H9 (cell line): Measurements from ENCODE around the gene RASL12. TPM values are rescaled to one million over a fixed set of nuclear protein-coding genes. Genes with fewer than 3 reads are reported as not detected.

Experiments used
- DNase-seq: peaks from one replicate; pipeline ENCODE4 v3.0.0-alpha.2; 2017
- H2AFZ ChIP-seq: one replicate; pipeline ENCODE4 v1.6.1; 2013; ENCODE audit warnings: mild to moderate bottlenecking, low read length, control low read depth, moderate library complexity
- H2AK5ac ChIP-seq: 2 replicates; pipeline ENCODE4 v1.6.1; 2013; ENCODE audit warnings: low read length, control low read depth, mixed read lengths; ENCODE audit not compliant: insufficient read length
- H2BK120ac ChIP-seq: one replicate; pipeline ENCODE4 v1.6.1; 2013; ENCODE audit warnings: low read depth, mild to moderate bottlenecking, low read length, control low read depth, inconsistent platforms; ENCODE audit not compliant: poor library complexity, severe bottlenecking
- H2BK12ac ChIP-seq: 2 replicates; pipeline ENCODE4 v1.6.1; 2013; ENCODE audit warnings: low read length, control low read depth, mixed read lengths, low read depth; ENCODE audit not compliant: insufficient read length
- H2BK15ac ChIP-seq: 2 replicates; pipeline ENCODE4 v1.6.1; 2013; ENCODE audit warnings: low read depth, low read length, control low read depth
- H2BK20ac ChIP-seq: one replicate; pipeline ENCODE4 v1.6.1; 2013; ENCODE audit warnings: low read depth, mild to moderate bottlenecking, low read length, control low read depth, inconsistent platforms; ENCODE audit not compliant: poor library complexity, severe bottlenecking
- H2BK5ac ChIP-seq: 2 replicates; pipeline ENCODE4 v1.6.1; 2013; ENCODE audit warnings: low read length, control low read depth, mixed read lengths; ENCODE audit not compliant: insufficient read length
- H3K14ac ChIP-seq: 2 replicates; pipeline ENCODE4 v1.6.1; 2013; ENCODE audit warnings: low read length, control low read depth; ENCODE audit not compliant: insufficient read depth
- H3K18ac ChIP-seq: 2 replicates; pipeline ENCODE4 v1.6.1; 2013; ENCODE audit warnings: low read depth, mild to moderate bottlenecking, mixed read lengths, low read length, control low read depth; ENCODE audit not compliant: insufficient read length
- H3K23ac ChIP-seq: 2 replicates; pipeline ENCODE4 v1.6.1; 2013; ENCODE audit warnings: low read length, control low read depth, mixed read lengths, low read depth; ENCODE audit not compliant: insufficient read length
- H3K23me2 ChIP-seq: 2 replicates; pipeline ENCODE4 v1.6.1; 2013; ENCODE audit warnings: low read depth, mild to moderate bottlenecking, mixed read lengths, low read length, control low read depth; ENCODE audit not compliant: insufficient read length, poor library complexity, severe bottlenecking
- H3K27ac ChIP-seq: 2 replicates; pipeline ENCODE4 v1.5.1; 2013; ENCODE audit warnings: low read length, control low read depth, mixed read lengths, low read depth; ENCODE audit not compliant: insufficient read length
- H3K27me3 ChIP-seq: 2 replicates; pipeline ENCODE4 v1.6.1; 2013; ENCODE audit warnings: low read length, control low read depth, inconsistent platforms; ENCODE audit not compliant: insufficient read depth
- H3K4ac ChIP-seq: 2 replicates; pipeline ENCODE4 v1.6.1; 2013; ENCODE audit warnings: low read depth, mild to moderate bottlenecking, control low read depth, inconsistent platforms, low read length, moderate library complexity
- H3K4me1 ChIP-seq: 2 replicates; pipeline ENCODE4 v1.6.1; 2013; ENCODE audit warnings: low read length, control low read depth, inconsistent platforms; ENCODE audit not compliant: insufficient read depth
- H3K4me2 ChIP-seq: 2 replicates; pipeline ENCODE4 v1.6.1; 2013; ENCODE audit warnings: low read length, control low read depth, mixed read lengths; ENCODE audit not compliant: insufficient read length, insufficient read depth
- H3K56ac ChIP-seq: 2 replicates; pipeline ENCODE4 v1.6.1; 2013; ENCODE audit warnings: low read depth, mild to moderate bottlenecking, mixed read lengths, low read length, control low read depth; ENCODE audit not compliant: insufficient read length
- H3K79me1 ChIP-seq: 2 replicates; pipeline ENCODE4 v1.6.1; 2013; ENCODE audit warnings: low read depth, mild to moderate bottlenecking, moderate library complexity, low read length, control low read depth, inconsistent platforms; ENCODE audit not compliant: insufficient read depth, poor library complexity, severe bottlenecking
- H3K79me2 ChIP-seq: 2 replicates; pipeline ENCODE4 v1.6.1; 2013; ENCODE audit warnings: low read length, control low read depth, inconsistent platforms; ENCODE audit not compliant: insufficient read depth
- H3K9ac ChIP-seq: 2 replicates; pipeline ENCODE4 v1.6.1; 2013; ENCODE audit warnings: low read length, control low read depth, mixed read lengths; ENCODE audit not compliant: insufficient read length; ENCODE audit errors: extremely low read depth
- H3K9me3 ChIP-seq: one replicate; pipeline ENCODE4 v1.6.1; 2013; ENCODE audit warnings: low read depth, low read length, inconsistent platforms; ENCODE audit not compliant: control insufficient read depth
- H3T11ph ChIP-seq: one replicate; pipeline ENCODE4 v1.6.1; 2013; ENCODE audit warnings: mild to moderate bottlenecking, low read length, control low read depth, inconsistent platforms
- H4K20me1 ChIP-seq: one replicate; pipeline ENCODE4 v1.6.1; 2013; ENCODE audit not compliant: control insufficient read depth, insufficient read length, insufficient read depth
- H4K5ac ChIP-seq: 2 replicates; pipeline ENCODE4 v1.6.1; 2013; ENCODE audit warnings: low read depth, mild to moderate bottlenecking, mixed read lengths, low read length, control low read depth; ENCODE audit not compliant: insufficient read length
- H4K8ac ChIP-seq: replicated peaks from 2 replicates; pipeline ENCODE4 v1.6.1; 2013; ENCODE audit warnings: low read length, control low read depth, mixed read lengths, low read depth; ENCODE audit not compliant: insufficient read length
- H4K91ac ChIP-seq: 2 replicates; pipeline ENCODE4 v1.6.1; 2013; ENCODE audit warnings: low read depth, mild to moderate bottlenecking, moderate library complexity, mixed read lengths, low read length, control low read depth; ENCODE audit not compliant: insufficient read length
- H3K27ac Mint-ChIP-seq, 3 experiments: 2 replicates in 2 of 3; 3 replicates in 1 of 3; pipeline ENCODE4 v1.8.0; 2020 to 2021; ENCODE audit warnings: mixed read lengths in 3 of 3, mild to moderate bottlenecking in 1 of 3, moderate library complexity in 1 of 3
- H3K27me3 Mint-ChIP-seq: 2 replicates; pipeline ENCODE4 v1.8.0; 2021; ENCODE audit warnings: low read depth, mild to moderate bottlenecking, moderate library complexity, mixed read lengths
- H3K36me3 Mint-ChIP-seq, 3 experiments: 2 replicates in 2 of 3; 3 replicates in 1 of 3; pipeline ENCODE4 v1.8.0; 2020 to 2021; ENCODE audit warnings: low read depth in 3 of 3, mixed read lengths in 3 of 3; ENCODE audit not compliant: insufficient read depth in 1 of 3
- H3K4me1 Mint-ChIP-seq, 2 experiments: 2 replicates each; pipeline ENCODE4 v1.8.0; 2020; ENCODE audit warnings: mixed read lengths in 2 of 2
- H3K4me3 Mint-ChIP-seq, 2 experiments: 2 replicates in 1 of 2; 3 replicates in 1 of 2; pipeline ENCODE4 v1.8.0; 2020 to 2021; ENCODE audit warnings: mild to moderate bottlenecking in 2 of 2, mixed read lengths in 2 of 2, moderate library complexity in 1 of 2
- H3K9me3 Mint-ChIP-seq, 2 experiments: 2 replicates in 1 of 2; 3 replicates in 1 of 2; pipeline ENCODE4 v1.8.0; 2020; ENCODE audit warnings: mild to moderate bottlenecking in 2 of 2, mixed read lengths in 2 of 2, moderate library complexity in 1 of 2
- WGBS: extraction: QIAGEN DNeasy Blood & Tissue Kit; methylation state at CpG from one replicate; pipeline ENCODE4 v1.1.7; 2013; ENCODE audit warnings: missing lambda C conversion rate, low lambda C conversion rate, mixed read lengths; ENCODE audit not compliant: insufficient read length; ENCODE audit errors: extremely low coverage; 5-methylcytosine and 5-hydroxymethylcytosine counted together
- total RNA-seq: library from RNA; stranded (reverse); gene quantifications from 2 replicates; pipeline ENCODE4 v1.2.1, GENCODE V29; 2021
- TF ChIP-seq, protein P1 (sequence below): fragments of 200-600 bp; sonication (generic); conservative IDR thresholded peaks from 3 replicates; pipeline ENCODE4 v1.8.0; 2021; ENCODE audit warnings: antibody characterized with exemption, mild to moderate bottlenecking

The RASL12 gene
- total RNA-seq, 1 experiment from 2014 or later = 7.5 TPM

DNA sequence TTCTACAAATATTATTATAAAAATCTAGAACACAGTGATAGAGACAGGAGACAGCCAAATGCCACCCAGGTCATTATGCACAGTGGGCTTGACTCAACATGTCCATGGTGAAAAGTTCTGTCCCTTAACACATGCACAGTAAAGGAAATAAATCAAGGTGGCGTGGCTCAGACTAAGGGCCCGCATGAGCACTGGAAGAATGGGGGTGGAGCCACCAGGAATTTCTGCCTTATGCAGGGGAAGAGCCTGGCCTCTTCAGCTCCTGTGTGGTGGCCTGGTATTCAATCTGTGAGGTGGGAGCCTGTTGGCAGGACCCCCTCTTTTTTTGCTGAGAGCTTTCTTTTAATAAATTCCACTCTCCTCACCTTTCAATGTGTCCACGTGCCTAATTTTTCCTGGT is 60.9 kb downstream of the RASL12 start:
- H3K9me3 Mint-ChIP-seq = no peaks in the 10 kb centered on the region
- H3K4me3 Mint-ChIP-seq = no peak overlapping the region
- peaks cover 11% of the 10 kb centered on the region in 2 experiments for H3K4me1 Mint-ChIP-seq
- Histone ChIP-seq H3K4me2 (no peak overlapping the region), H2BK12ac (no peak overlapping the region), H3K79me2 (no peaks in the 10 kb centered on the region), H3K27me3 (no peaks in the 10 kb centered on the region), H3K56ac (no peak overlapping the region), H3K18ac (no peak overlapping the region), H2BK15ac (no peak overlapping the region), H3K79me1 (no peaks in the 10 kb centered on the region), H3K4me1 (no peaks in the 10 kb centered on the region), H3K27ac (no peak overlapping the region), H4K8ac (no peak overlapping the region), H3K9me3 (no peaks in the 10 kb centered on the region), H2AFZ (no peak overlapping the region), H3T11ph (no peak overlapping the region), H2AK5ac (no peak overlapping the region), H2BK20ac (no peak overlapping the region), H2BK120ac (no peak overlapping the region), H4K91ac (no peak overlapping the region), H3K23ac (no peak overlapping the region), H3K14ac (no peak overlapping the region), H3K9ac (no peak overlapping the region), H4K20me1 (no peaks in the 10 kb centered on the region), H4K5ac (no peak overlapping the region), H3K23me2 (no peaks in the 10 kb centered on the region), H3K4ac (no peak overlapping the region), H2BK5ac (no peak overlapping the region)
- no peaks in the 10 kb centered on the region for H3K27me3 Mint-ChIP-seq
- peak; percentile 56 for DNase-seq
- no peak overlapping the region; a peak in 1 of 7 replicates for H3K27ac Mint-ChIP-seq
- TF ChIP-seq, protein P1, sequence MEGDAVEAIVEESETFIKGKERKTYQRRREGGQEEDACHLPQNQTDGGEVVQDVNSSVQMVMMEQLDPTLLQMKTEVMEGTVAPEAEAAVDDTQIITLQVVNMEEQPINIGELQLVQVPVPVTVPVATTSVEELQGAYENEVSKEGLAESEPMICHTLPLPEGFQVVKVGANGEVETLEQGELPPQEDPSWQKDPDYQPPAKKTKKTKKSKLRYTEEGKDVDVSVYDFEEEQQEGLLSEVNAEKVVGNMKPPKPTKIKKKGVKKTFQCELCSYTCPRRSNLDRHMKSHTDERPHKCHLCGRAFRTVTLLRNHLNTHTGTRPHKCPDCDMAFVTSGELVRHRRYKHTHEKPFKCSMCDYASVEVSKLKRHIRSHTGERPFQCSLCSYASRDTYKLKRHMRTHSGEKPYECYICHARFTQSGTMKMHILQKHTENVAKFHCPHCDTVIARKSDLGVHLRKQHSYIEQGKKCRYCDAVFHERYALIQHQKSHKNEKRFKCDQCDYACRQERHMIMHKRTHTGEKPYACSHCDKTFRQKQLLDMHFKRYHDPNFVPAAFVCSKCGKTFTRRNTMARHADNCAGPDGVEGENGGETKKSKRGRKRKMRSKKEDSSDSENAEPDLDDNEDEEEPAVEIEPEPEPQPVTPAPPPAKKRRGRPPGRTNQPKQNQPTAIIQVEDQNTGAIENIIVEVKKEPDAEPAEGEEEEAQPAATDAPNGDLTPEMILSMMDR = no peak
- peaks cover 8 to 38% (median 27%) of the 10 kb centered on the region in 3 experiments; a peak in 6 of 7 replicates for H3K36me3 Mint-ChIP-seq
- no CpG with 5 or more reads among the region's 3 CpGs for WGBS
